ENCODE measurements around the gene GRAMD2A.

GRCh38 chr15:72205273-72205672, 7.7 kb upstream of the GRAMD2A start:
- no peak for TF ChIP-seq CTCF (IDR thresholded peaks at IDR 0.05)
- TF ChIP-seq POLR2A (IDR thresholded peaks at IDR 0.05) = no peak
